ENCODE data around the gene GRID1.

DNA sequence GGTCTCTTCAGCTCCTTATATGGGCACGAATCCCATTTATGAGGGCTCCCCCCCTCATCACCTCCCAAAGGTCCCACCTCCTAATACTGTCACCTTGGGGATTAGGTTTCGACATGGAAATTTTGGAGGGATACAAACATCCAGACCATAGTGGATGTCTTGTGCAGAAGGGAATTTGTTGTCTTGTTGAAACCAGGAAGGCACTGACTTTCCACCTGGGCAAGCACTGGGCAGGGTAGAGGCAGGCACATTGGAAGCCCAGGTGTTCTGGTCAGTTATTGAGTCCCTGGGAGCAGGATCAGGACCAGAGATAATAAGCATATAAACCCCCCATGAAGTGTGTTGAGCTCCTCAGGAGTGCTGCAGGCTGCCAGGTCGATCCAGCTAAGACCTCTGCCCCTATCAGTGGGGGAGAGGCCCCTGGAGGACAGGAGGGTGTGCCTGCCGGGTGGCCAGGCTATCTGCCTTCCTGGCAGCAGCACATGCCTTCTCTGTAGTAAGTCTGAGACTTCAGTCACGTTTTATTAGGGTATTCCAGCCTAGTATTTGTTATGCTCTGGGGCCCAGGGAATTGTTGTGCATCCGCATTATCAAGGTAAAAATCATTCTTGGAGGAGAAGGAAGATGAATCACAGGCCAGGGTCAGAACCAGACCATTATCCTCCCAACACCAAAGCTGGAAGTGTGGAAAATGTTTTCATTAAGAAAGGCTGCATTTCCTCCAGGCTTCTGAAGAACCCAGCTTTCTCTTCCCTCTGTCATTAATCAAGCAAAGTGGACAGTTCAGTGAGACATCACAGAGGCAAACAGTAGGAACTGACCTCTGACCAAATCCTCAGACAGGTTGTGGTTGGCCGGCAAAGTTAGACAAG lies 503.1 kb downstream of the GRID1 start:
- TF ChIP-seq, protein P1, sequence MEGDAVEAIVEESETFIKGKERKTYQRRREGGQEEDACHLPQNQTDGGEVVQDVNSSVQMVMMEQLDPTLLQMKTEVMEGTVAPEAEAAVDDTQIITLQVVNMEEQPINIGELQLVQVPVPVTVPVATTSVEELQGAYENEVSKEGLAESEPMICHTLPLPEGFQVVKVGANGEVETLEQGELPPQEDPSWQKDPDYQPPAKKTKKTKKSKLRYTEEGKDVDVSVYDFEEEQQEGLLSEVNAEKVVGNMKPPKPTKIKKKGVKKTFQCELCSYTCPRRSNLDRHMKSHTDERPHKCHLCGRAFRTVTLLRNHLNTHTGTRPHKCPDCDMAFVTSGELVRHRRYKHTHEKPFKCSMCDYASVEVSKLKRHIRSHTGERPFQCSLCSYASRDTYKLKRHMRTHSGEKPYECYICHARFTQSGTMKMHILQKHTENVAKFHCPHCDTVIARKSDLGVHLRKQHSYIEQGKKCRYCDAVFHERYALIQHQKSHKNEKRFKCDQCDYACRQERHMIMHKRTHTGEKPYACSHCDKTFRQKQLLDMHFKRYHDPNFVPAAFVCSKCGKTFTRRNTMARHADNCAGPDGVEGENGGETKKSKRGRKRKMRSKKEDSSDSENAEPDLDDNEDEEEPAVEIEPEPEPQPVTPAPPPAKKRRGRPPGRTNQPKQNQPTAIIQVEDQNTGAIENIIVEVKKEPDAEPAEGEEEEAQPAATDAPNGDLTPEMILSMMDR (IDR thresholded peaks at IDR 0.05) = no peak
- no peak for TF ChIP-seq ZFX (IDR thresholded peaks at IDR 0.05; ENCODE audit: borderline replicate concordance)

Measured in 22Rv1 (cell line).